Measurements from ENCODE around the gene PRRX2. TPM values are rescaled to one million over a fixed set of nuclear protein-coding genes. Genes with fewer than 3 reads are reported as not detected.

Gene PRRX2
- total and polyA plus RNA-seq, 2 of the 13 experiments (the other 11 are each of a cell fraction or from before 2014, with no cell fraction given): 0.05 TPM; not detected in 1

DNA sequence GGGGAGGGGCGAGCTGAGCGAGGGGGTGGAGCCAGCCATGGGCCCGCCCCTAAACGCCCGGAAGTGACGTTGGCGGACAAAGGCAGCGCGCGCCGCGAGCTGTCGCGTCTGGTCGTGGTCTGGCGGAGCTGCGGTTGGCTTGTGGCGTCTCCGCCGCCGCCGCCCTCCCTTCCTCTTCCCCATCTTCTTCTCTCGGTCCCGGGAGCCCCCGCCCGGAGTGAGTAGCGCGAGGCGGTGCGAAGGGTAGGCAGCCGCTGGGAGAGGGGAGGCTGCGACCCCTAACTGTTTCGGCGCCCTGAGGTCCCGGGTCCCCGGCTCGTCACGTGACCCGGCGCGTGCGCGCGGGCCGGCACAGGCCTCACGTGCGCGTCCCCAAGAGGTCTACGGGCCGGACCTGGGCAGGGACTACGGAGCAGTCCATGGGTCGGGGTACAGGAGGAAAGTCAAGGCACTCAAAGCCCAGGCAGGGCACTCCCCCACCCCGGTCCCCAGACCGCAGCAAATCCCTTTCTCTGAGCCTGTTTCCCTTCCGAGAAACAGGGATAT, 39.3 kb upstream of the PRRX2 start, which contains the start of gene NTMT1 (continued):
- TF ChIP-seq ERF (CRISPR knock-in tag; IDR thresholded peaks at IDR 0.05) (no peak), GTF2F1 (IDR thresholded peaks at IDR 0.05; ENCODE audit: low read length) (no peak), TAF1 (CRISPR knock-in tag; IDR thresholded peaks at IDR 0.05) (peak; percentile 87), GABPB1 (CRISPR knock-in tag; IDR thresholded peaks at IDR 0.05) (peak; percentile 96), TCF7 (IDR thresholded peaks at IDR 0.05; ENCODE audit: low read depth) (no peak), ZNF382 (CRISPR knock-in tag; IDR thresholded peaks at IDR 0.05; ENCODE audit: borderline replicate concordance) (no peak), AKAP8 (CRISPR knock-in tag; IDR thresholded peaks at IDR 0.05) (peak; percentile 95), KAT8 (CRISPR knock-in tag; IDR thresholded peaks at IDR 0.05) (peak; percentile 86), PITX1 (CRISPR knock-in tag; IDR thresholded peaks at IDR 0.05) (peak; percentile 74; the same call in 1 of the 2 replicates), BRCA1 (CRISPR knock-in tag; IDR thresholded peaks at IDR 0.05) (0 out of 2 replicates have a peak, but pooled peaks have one; percentile 76), ZNF558 (CRISPR knock-in tag; IDR thresholded peaks at IDR 0.05; ENCODE audit: borderline replicate concordance) (peak; percentile 96), ZNF235 (CRISPR knock-in tag; IDR thresholded peaks at IDR 0.05; ENCODE audit: borderline replicate concordance) (0 out of 2 replicates have a peak, but pooled peaks have one; percentile 43), HOXD1 (CRISPR knock-in tag; IDR thresholded peaks at IDR 0.05) (0 out of 2 replicates have a peak, but pooled peaks have one; percentile 27), ZNF354B (CRISPR knock-in tag; IDR thresholded peaks at IDR 0.05) (no peak), ZNF446 (CRISPR knock-in tag; IDR thresholded peaks at IDR 0.05) (peak; percentile 90)
- TF ChIP-seq, protein P1, sequence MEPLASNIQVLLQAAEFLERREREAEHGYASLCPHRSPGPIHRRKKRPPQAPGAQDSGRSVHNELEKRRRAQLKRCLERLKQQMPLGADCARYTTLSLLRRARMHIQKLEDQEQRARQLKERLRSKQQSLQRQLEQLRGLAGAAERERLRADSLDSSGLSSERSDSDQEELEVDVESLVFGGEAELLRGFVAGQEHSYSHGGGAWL (CRISPR knock-in tag; IDR thresholded peaks at IDR 0.05): peak; percentile 85
- TF ChIP-seq, protein P2, sequence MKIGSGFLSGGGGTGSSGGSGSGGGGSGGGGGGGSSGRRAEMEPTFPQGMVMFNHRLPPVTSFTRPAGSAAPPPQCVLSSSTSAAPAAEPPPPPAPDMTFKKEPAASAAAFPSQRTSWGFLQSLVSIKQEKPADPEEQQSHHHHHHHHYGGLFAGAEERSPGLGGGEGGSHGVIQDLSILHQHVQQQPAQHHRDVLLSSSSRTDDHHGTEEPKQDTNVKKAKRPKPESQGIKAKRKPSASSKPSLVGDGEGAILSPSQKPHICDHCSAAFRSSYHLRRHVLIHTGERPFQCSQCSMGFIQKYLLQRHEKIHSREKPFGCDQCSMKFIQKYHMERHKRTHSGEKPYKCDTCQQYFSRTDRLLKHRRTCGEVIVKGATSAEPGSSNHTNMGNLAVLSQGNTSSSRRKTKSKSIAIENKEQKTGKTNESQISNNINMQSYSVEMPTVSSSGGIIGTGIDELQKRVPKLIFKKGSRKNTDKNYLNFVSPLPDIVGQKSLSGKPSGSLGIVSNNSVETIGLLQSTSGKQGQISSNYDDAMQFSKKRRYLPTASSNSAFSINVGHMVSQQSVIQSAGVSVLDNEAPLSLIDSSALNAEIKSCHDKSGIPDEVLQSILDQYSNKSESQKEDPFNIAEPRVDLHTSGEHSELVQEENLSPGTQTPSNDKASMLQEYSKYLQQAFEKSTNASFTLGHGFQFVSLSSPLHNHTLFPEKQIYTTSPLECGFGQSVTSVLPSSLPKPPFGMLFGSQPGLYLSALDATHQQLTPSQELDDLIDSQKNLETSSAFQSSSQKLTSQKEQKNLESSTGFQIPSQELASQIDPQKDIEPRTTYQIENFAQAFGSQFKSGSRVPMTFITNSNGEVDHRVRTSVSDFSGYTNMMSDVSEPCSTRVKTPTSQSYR (CRISPR knock-in tag; IDR thresholded peaks at IDR 0.05; ENCODE audit: borderline replicate concordance): peak; percentile 54
- TF ChIP-seq, protein P3, sequence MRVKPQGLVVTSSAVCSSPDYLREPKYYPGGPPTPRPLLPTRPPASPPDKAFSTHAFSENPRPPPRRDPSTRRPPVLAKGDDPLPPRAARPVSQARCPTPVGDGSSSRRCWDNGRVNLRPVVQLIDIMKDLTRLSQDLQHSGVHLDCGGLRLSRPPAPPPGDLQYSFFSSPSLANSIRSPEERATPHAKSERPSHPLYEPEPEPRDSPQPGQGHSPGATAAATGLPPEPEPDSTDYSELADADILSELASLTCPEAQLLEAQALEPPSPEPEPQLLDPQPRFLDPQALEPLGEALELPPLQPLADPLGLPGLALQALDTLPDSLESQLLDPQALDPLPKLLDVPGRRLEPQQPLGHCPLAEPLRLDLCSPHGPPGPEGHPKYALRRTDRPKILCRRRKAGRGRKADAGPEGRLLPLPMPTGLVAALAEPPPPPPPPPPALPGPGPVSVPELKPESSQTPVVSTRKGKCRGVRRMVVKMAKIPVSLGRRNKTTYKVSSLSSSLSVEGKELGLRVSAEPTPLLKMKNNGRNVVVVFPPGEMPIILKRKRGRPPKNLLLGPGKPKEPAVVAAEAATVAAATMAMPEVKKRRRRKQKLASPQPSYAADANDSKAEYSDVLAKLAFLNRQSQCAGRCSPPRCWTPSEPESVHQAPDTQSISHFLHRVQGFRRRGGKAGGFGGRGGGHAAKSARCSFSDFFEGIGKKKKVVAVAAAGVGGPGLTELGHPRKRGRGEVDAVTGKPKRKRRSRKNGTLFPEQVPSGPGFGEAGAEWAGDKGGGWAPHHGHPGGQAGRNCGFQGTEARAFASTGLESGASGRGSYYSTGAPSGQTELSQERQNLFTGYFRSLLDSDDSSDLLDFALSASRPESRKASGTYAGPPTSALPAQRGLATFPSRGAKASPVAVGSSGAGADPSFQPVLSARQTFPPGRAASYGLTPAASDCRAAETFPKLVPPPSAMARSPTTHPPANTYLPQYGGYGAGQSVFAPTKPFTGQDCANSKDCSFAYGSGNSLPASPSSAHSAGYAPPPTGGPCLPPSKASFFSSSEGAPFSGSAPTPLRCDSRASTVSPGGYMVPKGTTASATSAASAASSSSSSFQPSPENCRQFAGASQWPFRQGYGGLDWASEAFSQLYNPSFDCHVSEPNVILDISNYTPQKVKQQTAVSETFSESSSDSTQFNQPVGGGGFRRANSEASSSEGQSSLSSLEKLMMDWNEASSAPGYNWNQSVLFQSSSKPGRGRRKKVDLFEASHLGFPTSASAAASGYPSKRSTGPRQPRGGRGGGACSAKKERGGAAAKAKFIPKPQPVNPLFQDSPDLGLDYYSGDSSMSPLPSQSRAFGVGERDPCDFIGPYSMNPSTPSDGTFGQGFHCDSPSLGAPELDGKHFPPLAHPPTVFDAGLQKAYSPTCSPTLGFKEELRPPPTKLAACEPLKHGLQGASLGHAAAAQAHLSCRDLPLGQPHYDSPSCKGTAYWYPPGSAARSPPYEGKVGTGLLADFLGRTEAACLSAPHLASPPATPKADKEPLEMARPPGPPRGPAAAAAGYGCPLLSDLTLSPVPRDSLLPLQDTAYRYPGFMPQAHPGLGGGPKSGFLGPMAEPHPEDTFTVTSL (CRISPR knock-in tag; IDR thresholded peaks at IDR 0.05; ENCODE audit: borderline replicate concordance): peak; percentile 60; the same call in 1 of the 2 replicates
- TF ChIP-seq, protein P4, sequence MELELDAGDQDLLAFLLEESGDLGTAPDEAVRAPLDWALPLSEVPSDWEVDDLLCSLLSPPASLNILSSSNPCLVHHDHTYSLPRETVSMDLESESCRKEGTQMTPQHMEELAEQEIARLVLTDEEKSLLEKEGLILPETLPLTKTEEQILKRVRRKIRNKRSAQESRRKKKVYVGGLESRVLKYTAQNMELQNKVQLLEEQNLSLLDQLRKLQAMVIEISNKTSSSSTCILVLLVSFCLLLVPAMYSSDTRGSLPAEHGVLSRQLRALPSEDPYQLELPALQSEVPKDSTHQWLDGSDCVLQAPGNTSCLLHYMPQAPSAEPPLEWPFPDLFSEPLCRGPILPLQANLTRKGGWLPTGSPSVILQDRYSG (CRISPR knock-in tag; IDR thresholded peaks at IDR 0.05): peak; percentile 46; the same call in 1 of the 2 replicates

Data from HepG2 (cell line).